CD4-positive, alpha-beta T cell (primary cell): ENCODE data around the gene SPOCK1. TPM values are rescaled to one million over a fixed set of nuclear protein-coding genes. Genes with fewer than 3 reads are reported as not detected.

Source experiments
- ATAC-seq: fragments of 200-7000 bp; cut with Tn5 transposase; one replicate; pipeline ENCODE4 v1.10.0; 2022; ENCODE audit warnings: mild to moderate bottlenecking; ENCODE audit not compliant: poor library complexity
- CTCF ChIA-PET: fragments of 350-600 bp; sonication (Branson Sonifier 250); formaldehyde crosslinking; loops from one replicate; lab custom pipeline; 2021; ENCODE audit warnings: antibody characterized with exemption, inconsistent platforms; lab: Charles Lee
- POLR2A ChIA-PET: fragments of 350-600 bp; sonication (Branson Sonifier 250); formaldehyde crosslinking; loops from one replicate; lab custom pipeline; 2021; ENCODE audit warnings: antibody characterized with exemption, inconsistent platforms; lab: Charles Lee
- DNase-seq, 14 experiments: peaks; one replicate each; pipeline ENCODE4 v3.0.0-alpha.2; 2013 to 2020; ENCODE audit warnings: mixed read lengths in 2 of 14
- H3K27ac ChIP-seq, 2 donors: one replicate each; pipeline versions ENCODE4 v1.5.1 to v1.7.0; 2013; ENCODE audit warnings: low read length in 2 of 2, low read depth in 1 of 2, mild to moderate bottlenecking in 1 of 2
- H3K27me3 ChIP-seq, 2 experiments: 1 replicate in 1 of 2; 2 replicates in 1 of 2; pipeline versions ENCODE4 v1.6.1 to v1.7.0; 2013; ENCODE audit warnings: low read length in 2 of 2, control low read depth in 1 of 2, mild to moderate bottlenecking in 1 of 2, moderate library complexity in 1 of 2; ENCODE audit not compliant: insufficient read depth in 2 of 2, control insufficient read depth in 1 of 2
- H3K36me3 ChIP-seq: one replicate; pipeline ENCODE4 v1.6.1; 2013; ENCODE audit warnings: low read length, control low read depth; ENCODE audit not compliant: insufficient read depth
- H3K4me1 ChIP-seq: one replicate; pipeline ENCODE4 v1.6.1; 2013; ENCODE audit warnings: low read length, control low read depth; ENCODE audit not compliant: insufficient read depth
- H3K4me3 ChIP-seq: one replicate; pipeline ENCODE4 v1.5.1; 2013; ENCODE audit warnings: mild to moderate bottlenecking, low read length, moderate library complexity
- H3K9me3 ChIP-seq, 2 experiments: 1 replicate in 1 of 2; 2 replicates in 1 of 2; pipeline versions ENCODE4 v1.6.1 to v1.7.0; 2013; ENCODE audit warnings: low read length in 2 of 2, mild to moderate bottlenecking in 2 of 2, control low read depth in 1 of 2, moderate library complexity in 1 of 2; ENCODE audit not compliant: control insufficient read depth in 1 of 2, insufficient read depth in 1 of 2
- H3K27ac Mint-ChIP-seq: one replicate; pipeline ENCODE4 v1.8.0; 2020; ENCODE audit warnings: mixed read lengths
- H3K27me3 Mint-ChIP-seq: one replicate; pipeline ENCODE4 v1.8.0; 2021; ENCODE audit warnings: mixed read lengths
- H3K36me3 Mint-ChIP-seq: one replicate; pipeline ENCODE4 v1.8.0; 2021; ENCODE audit warnings: low read depth, mixed read lengths
- H3K4me1 Mint-ChIP-seq: one replicate; pipeline ENCODE4 v1.8.0; 2021; ENCODE audit warnings: low read depth, mixed read lengths
- H3K4me3 Mint-ChIP-seq: one replicate; pipeline ENCODE4 v1.8.0; 2020; ENCODE audit warnings: mild to moderate bottlenecking, mixed read lengths
- H3K9me3 Mint-ChIP-seq: one replicate; pipeline ENCODE4 v1.8.0; 2020; ENCODE audit warnings: mixed read lengths
- CTCF ChIP-seq: fragments of 200-600 bp; IDR thresholded peaks from one replicate; pipeline ENCODE4 v1.8.0; 2022; ENCODE audit warnings: antibody characterized with exemption, mild to moderate bottlenecking
- intact Hi-C, 2 experiments: fragments of 100-400 bp; cut with DNase I in 1 of 2; cut with micrococcal nuclease in 1 of 2; formaldehyde crosslinking; loops; one replicate each; pipeline versions ENCODE4 v1.15.1 to v1.9.0; 2023 to 2025; cut with DNase I, micrococcal nuclease
- total RNA-seq, 174 experiments: library from RNA in 2 of 174; stranded (reverse) in 2 of 174; gene quantifications; one replicate each; pipeline ENCODE4 v1.2.3 and lab custom pipeline; 2021 to 2026

Gene SPOCK1
- total RNA-seq, 2 experiments from 2014 or later = not detected

- no peak for DNase-seq
- Histone ChIP-seq H3K9me3 (peaks cover 0 to 8% of the 10 kb centered on the region in 2 experiments), H3K4me1 (no peaks in the 10 kb centered on the region), H3K4me3 (no peak overlapping the region), H3K27me3 (peaks cover 0 to 8% of the 10 kb centered on the region in 2 experiments), H3K27ac (no peak overlapping the region), H3K36me3 (no peaks in the 10 kb centered on the region)
- intact Hi-C loops = no loop called here
- H3K27ac Mint-ChIP-seq = no peak overlapping the region
- no peaks in the 10 kb centered on the region for H3K27me3 Mint-ChIP-seq
- H3K4me1 Mint-ChIP-seq = no peaks in the 10 kb centered on the region
- ATAC-seq = no peak
- CTCF ChIA-PET = no interaction called here
- TF ChIP-seq CTCF = no peak
- no peaks in the 10 kb centered on the region for H3K9me3 Mint-ChIP-seq
- no peak overlapping the region for H3K4me3 Mint-ChIP-seq
- POLR2A ChIA-PET = no interaction called here
- H3K36me3 Mint-ChIP-seq = no peaks in the 10 kb centered on the region
These were observed 126.9 kb downstream of the SPOCK1 start for GRCh38 chr5:137372016-137372772.

GRCh38 chr5:137370096-137371071 lies 128.7 kb downstream of the SPOCK1 start:
- no peak for TF ChIP-seq CTCF
- no peak for DNase-seq
- Histone ChIP-seq H3K36me3 (no peaks in the 10 kb centered on the region), H3K4me3 (no peak overlapping the region), H3K4me1 (no peaks in the 10 kb centered on the region), H3K9me3 (peaks cover 0 to 8% of the 10 kb centered on the region in 2 experiments), H3K27me3 (peaks cover 0 to 4% of the 10 kb centered on the region in 2 experiments), H3K27ac (no peak overlapping the region)
- intact Hi-C loops = no loop called here
- Mint-ChIP-seq H3K9me3 (no peaks in the 10 kb centered on the region), H3K4me3 (no peak overlapping the region), H3K27me3 (no peaks in the 10 kb centered on the region), H3K36me3 (no peaks in the 10 kb centered on the region), H3K27ac (no peak overlapping the region), H3K4me1 (no peaks in the 10 kb centered on the region)
- CTCF ChIA-PET = no interaction called here
- ATAC-seq = no peak
- POLR2A ChIA-PET = no interaction called here

DNA sequence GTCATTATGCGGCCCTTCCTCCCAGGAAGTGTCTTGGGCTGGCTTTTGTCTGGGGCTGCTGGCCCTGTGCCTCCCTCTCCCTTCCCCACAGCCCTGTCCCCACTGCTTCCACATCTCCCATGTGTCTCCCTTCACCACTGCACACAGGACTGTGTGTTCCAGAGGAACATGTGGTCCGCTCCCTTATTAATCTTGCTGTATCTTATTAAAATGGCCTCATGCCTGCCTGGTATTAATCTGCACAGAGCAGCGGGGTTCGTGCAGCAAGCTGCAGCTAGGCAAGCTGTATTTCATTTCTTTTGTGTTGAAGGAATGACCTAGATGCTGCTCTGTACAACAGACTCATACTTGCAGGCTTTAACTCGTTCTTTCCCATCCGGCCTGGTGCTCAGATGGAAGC lies 130.5 kb downstream of the SPOCK1 start:
- H3K9me3 Mint-ChIP-seq = no peaks in the 10 kb centered on the region
- no peak overlapping the region for H3K4me3 ChIP-seq
- H3K4me1 Mint-ChIP-seq = no peaks in the 10 kb centered on the region
- H3K36me3 ChIP-seq = no peaks in the 10 kb centered on the region
- no peak for TF ChIP-seq CTCF
- no peaks in the 10 kb centered on the region for H3K4me1 ChIP-seq
- H3K36me3 Mint-ChIP-seq = no peaks in the 10 kb centered on the region
- H3K27ac Mint-ChIP-seq = no peak overlapping the region
- DNase-seq (no peak), ATAC-seq (no peak)
- H3K9me3 ChIP-seq = peaks cover 0 to 8% of the 10 kb centered on the region in 2 experiments
- no peak overlapping the region for H3K27ac ChIP-seq
- ChIA-PET CTCF (no interaction called here), POLR2A (no interaction called here)
- H3K27me3 ChIP-seq = peaks cover 0 to 7% of the 10 kb centered on the region in 2 experiments
- no peak overlapping the region for H3K4me3 Mint-ChIP-seq
- H3K27me3 Mint-ChIP-seq = peaks cover 4% of the 10 kb centered on the region
- intact Hi-C loops = no loop called here
